Camera-type eye (tissue), 1 donor: ENCODE results near the gene RENBP. TPM values are rescaled to one million over a fixed set of nuclear protein-coding genes. Genes with fewer than 3 reads are reported as not detected.

Source experiments
- total RNA-seq: library from RNA; depleted of rRNA; stranded (reverse); fragments of >200 nt; gene quantifications from one replicate; pipeline ENCODE4 v1.2.3, GENCODE V29; 2014

The RENBP gene
- 10.0 TPM for total RNA-seq

DNA sequence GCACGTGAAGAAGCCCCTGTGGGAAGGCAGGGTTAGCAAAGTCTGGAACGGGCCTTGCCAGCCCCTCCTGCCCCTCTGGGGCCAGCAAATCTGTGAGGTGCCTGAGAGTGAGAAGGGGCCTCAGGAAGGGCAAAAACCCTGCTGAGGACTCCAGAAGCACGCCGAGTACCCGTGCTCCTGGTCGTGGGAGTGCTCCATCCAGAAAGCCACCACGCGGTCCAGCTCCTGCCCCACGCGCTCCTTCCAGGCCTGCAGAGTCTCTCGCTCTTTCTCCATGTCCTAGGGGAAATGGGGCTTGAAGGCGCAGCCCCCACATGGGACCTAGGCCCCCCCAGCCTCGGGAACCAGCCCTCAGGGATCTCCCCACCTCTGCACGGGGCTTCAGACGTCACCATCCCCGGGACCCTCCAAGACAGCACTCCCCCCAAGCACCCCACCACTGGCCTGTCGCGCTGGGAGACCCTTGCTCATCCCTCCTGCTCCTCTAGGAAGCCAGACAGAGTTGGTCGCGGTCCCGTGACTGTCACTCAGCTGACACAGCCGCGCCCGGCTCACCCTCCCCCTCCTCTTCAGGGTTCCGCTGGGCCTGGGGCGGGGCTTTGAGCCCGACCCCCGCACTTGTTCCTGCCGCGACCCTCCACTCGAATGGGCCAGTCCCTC is at the start of gene RENBP:
TSS of gene RENBP (minus strand) at position 504 of the 660 bp plus-strand sequence. CDS start at position 471, 33 bp downstream.

DNA sequence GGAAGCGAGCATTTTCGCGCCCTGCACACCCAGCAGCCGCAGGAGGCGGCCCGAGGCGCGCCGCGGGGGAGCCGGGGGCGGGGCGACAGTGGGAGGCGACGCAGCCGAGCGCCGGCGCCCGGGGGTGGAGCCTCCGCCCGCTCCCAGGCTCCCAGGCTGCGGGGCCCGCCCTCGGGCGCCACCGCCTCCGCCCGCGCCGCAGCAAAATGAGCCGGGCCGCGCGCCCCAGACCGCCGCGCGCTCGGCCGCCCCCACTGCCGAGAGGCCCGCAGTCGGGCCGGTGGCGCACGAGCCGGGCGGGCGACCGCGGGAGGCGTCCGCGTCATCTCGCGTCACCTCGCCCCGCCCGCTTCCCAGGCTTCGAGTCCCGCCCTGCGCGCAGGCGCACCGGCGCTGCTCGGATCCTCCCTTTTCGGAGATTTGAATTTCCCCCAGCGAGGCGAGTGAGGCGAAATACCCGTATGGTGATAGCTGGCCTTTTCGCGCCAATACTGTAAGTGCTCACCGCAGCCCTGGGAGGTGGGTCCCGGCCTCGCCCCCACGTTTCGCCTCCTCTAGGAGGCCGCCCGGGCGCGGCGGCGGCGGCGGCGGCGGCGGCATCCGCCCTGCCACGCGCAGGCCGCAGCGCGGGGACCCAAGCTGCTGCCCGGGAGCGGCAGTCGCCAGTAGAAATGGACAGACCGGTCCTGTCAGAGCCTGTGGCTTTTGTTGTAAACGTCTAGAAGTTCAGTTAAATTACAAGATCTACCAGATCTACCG is 28.1 kb upstream of the RENBP start, which contains the start of gene TMEM187:
TSS of gene TMEM187 (plus strand) at position 387 of the 759 bp plus-strand sequence. CDS start 9,309 bp downstream, outside the sequence.

DNA sequence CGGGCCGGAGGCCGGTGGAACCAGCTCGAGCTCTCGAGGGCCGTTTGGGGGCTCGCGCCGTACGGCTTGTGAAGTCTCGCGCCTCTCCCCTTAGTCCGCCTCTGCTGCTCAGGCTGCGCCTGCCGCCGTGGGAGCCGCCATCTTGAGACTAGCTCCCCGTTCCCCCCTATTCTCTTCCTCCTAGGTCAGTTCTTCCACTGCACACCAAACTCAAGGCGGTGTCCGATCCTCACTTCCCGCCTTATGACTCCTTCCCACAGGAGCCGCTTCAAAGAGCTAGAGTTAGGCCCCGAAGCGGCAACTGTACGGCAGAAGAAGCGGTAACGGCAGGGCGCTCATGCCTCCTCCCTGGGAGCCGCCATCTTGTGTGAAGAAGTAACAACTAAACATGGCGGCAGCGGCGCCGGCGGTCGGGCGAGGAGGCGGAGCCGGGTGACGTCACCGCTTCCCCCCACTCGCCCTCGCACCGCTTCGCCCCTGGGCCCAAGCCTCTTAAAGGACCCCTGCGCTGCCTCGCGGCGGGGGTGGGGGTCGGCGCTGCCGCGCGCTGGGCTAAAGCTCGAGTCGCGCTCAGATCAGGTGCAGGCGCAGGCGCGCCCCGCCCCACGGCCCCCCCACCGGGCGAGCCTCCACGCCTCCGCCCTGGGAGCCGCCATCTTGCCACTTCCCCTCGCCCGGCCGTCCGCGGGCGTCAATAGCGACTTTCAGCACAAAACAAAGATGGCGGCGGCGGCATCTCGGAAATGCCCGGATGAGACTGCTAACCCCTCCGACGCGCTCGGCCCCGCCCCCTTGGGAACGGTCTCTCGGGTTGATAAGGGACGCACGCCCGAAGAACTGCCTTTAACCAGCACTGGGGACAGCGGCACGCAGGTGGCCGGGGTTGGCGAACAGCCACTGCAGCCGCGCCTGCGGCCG is 27.3 kb upstream of the RENBP start, which contains the start of gene HCFC1:
TSS of gene HCFC1 (minus strand) at position 369 of the 918 bp plus-strand sequence. CDS start 978 bp downstream, outside the sequence.

DNA sequence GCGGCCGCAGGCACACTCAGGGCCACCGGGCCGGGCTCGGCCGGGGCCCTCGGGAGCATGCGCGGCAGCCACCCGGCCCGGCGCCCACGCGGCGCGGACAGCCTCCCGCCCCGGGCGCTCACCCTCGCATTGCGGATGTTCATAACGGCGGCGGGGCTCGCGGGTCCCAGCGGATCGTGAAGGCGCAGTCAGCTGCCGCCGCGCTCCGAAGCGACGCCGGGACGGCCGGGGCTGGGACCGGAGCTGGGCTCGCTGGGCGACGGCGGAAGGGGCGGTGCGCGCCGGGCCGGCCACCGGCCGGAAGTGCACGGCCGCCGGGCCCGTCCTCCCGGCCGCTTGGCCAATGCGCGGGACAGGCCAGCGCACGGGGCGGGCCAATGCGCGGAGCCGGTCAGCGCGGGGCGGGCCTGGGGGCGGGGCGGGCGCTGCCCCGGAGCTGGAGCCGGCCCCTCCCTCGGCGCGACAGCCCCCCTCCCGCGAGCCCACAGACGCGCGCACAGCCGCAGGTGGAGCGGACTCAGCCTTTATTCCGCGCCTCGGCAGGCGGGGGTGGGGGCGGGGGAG is 9.6 kb downstream of the RENBP start, which contains the start of gene NAA10:
TSS of gene NAA10 (minus strand) at position 276 of the 564 bp plus-strand sequence. CDS start at position 143, 133 bp downstream.

DNA sequence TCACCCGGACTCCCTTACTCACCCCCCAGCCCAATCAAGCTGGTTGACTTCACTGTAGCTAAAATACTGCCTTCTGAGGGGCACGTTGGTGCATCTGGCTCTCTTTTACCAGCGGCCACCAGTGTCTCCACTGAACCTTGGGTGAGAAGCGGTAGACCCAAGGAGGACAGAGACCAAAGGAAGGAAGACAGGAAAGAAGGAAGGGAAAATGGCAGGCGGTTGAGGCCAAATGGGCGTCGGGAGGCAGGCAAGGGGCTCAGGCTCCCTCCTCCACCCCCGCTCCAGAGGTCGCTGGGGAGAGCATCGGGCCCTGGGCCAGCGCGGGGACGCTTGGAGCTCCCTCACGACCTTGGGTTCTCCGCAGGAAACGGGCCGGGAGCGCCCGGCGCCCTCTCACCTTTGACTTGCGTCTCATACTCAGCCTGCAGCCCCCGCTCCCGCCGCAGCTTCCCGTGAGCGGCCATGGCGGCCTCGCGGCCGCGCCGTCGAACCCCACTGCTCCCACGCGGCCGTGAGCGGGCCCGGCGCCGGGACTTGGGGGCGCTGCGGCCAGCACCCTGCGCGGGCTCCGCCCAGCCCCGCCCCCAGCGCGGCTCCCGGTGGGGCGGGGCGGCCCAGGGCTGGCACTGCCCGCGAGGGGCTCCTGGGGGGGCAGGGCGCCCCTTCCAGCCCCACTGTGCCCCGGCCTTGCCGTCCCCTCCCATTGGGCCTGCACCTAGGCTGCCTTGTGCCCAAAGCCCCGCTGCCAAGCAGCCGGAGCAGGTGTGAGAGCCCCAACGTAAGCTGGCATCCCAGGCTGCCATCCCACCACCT is 18.5 kb downstream of the RENBP start, which contains the start of gene ARHGAP4:
TSS of gene ARHGAP4 (minus strand) at position 526 of the 813 bp plus-strand sequence. CDS start at position 464, 62 bp downstream.

DNA sequence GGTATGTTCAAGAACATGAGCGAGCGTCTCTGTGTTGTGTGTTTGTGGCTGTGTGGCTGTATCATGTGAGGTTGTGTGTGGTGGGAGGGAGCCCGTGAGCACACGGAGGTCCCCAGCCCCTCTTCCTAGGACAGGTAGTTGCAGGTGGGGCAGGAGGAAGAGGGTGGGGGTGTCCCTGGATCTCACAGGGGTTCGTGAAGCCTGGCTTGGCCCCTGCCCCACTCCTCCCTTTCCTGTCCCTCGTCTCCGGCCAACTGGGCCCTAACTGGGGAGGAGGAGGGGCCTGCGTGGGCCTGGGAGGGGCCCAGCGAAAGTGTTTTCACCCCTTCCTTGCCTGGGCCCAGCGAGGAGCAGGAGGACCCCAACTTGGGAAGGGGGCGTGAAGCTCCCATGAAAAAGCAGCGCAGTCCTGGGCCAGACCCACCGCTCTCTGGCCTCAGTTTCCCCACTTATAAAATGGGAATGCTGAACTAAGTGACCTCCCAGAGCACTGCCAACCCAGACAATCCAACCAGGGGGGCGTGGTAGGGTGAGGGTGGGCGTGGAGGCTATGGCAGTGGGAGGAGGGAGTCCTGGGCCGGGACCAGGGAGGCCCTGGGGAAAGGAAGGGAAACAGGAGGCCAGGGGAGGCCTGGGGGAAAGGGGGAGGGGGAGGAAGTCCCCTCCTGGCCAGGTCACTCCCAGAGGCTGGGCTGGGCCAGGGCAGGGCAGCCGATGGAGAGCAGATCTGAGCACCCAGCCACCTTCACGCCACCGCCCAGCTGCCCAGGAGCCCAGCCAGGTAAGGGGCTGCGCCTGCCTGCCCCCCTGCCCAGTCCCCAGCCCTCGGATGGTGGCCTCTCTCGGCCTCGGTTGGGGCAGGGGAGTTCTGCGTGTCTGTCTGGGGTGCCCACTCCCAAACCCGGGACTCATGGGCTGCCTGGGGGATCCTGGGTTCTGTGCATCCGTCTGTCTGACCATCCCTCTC is 40.2 kb downstream of the RENBP start, which contains the start of gene AVPR2:
TSS of gene AVPR2 (plus strand) at position 683 of the 967 bp plus-strand sequence. CDS start 473 bp downstream, outside the sequence.

DNA sequence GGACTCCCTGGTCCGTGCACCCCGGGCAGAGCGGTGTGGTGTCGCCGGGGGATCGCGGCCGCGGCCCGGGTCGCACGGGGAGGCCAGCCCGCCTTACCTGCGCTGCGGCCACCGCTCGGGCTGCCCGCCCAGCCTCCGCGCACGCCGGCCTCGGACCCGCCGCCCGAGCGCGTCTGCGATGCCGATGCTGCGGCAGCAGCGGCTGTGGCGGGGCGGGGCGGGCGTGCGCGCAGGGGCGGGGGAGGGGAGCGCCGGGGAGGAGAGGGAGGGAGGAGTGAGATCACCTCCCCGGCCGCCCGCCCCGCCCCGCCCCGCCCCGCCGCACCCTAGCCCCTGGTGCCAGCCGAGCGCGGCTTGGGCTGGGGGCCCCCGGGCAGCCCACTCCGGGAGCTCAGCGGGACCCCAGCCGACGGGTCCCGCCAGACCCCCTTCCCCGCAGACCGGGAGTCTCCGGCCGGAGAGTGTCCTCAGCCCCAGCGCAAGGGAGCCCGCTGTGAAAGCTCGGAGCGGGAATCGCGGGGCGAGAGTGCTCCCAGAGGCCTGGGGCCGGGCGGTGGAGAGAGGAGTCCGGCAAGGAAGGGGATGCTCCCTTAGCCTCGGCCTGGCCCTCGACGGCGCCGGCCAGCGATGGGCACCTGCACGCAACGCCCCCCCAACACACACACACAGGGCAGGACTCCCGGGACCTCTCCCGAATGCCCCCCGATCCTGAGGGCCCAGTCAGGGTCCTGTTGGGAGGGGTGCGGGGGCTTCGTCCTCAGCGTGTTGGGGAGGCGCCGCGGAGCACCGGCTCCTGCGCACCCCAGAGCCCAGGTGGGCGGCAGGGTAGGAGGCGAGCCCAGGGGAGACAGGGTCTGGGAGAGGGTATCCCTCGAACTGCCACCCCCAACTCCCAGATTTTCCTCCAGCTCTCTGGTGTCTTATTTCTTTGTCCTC is 58.2 kb downstream of the RENBP start, which contains the start of gene L1CAM:
TSS of gene L1CAM (minus strand) at position 206 of the 936 bp plus-strand sequence. CDS start 10,337 bp downstream, outside the sequence.

Other genes starting within 250 kb of the RENBP start
- 57.0 TPM for gene BCAP31, start 220.3 kb downstream of the RENBP start, total RNA-seq
- 13.4 TPM for gene ABCD1, start 219.8 kb downstream of the RENBP start, total RNA-seq
- gene PLXNB3, start 180.4 kb downstream of the RENBP start, total RNA-seq, result 7.3 TPM
- gene SRPK3, start 163.6 kb downstream of the RENBP start, total RNA-seq, result 6.9 TPM
- gene IDH3G, start 150.3 kb downstream of the RENBP start, total RNA-seq, result 54.5 TPM
- gene SSR4, start 150.0 kb downstream of the RENBP start, total RNA-seq, result 53.0 TPM
- 44.0 TPM for gene PDZD4, start 114.1 kb downstream of the RENBP start, total RNA-seq
- gene L1CAM, start 58.5 kb downstream of the RENBP start, total RNA-seq, result 57.3 TPM
- gene AVPR2, start 40.0 kb downstream of the RENBP start, total RNA-seq, result 0.99 TPM
- 37.3 TPM for gene ARHGAP4, start 18.4 kb downstream of the RENBP start, total RNA-seq
- gene NAA10, start 9.6 kb downstream of the RENBP start, total RNA-seq, result 35.3 TPM
- gene HCFC1, start 27.2 kb upstream of the RENBP start, total RNA-seq, result 41.3 TPM
- gene TMEM187, start 28.1 kb upstream of the RENBP start, total RNA-seq, result 4.7 TPM
- 22.9 TPM for gene IRAK1, start 75.3 kb upstream of the RENBP start, total RNA-seq
- gene MECP2, start 153.1 kb upstream of the RENBP start, total RNA-seq, result 72.2 TPM
- gene OPN1LW, start 199.6 kb upstream of the RENBP start, total RNA-seq, result 1.5 TPM
- gene OPN1MW, start 238.0 kb upstream of the RENBP start, total RNA-seq, result 19.4 TPM